Sigmoid colon (tissue), 7 donors: Measurements from ENCODE around the gene RELN. TPM values are rescaled to one million over a fixed set of nuclear protein-coding genes. Genes with fewer than 3 reads are reported as not detected.

ENCODE experiments used
- DNase-seq: peaks from one replicate; pipeline ENCODE4 v3.0.0-alpha.2; 2019
- H3K27ac ChIP-seq, 4 donors: fragments of 200-600 bp; sonication (generic); one replicate each; pipeline ENCODE4 v1.5.1; 2016 to 2019; ENCODE audit warnings: mild to moderate bottlenecking in 1 of 4
- H3K27me3 ChIP-seq, 3 donors: fragments of 200-600 bp; sonication (generic); one replicate each; pipeline ENCODE4 v1.5.1; 2019; ENCODE audit warnings: mild to moderate bottlenecking in 1 of 3
- H3K36me3 ChIP-seq, 4 donors: fragments of 200-600 bp; sonication (generic); one replicate each; pipeline ENCODE4 v1.5.1; 2016 to 2019
- H3K4me1 ChIP-seq, 4 donors: fragments of 200-600 bp; sonication (generic); one replicate each; pipeline ENCODE4 v1.5.1; 2017 to 2019
- H3K4me3 ChIP-seq, 4 donors: fragments of 200-600 bp; sonication (generic); one replicate each; pipeline ENCODE4 v1.5.1; 2017 to 2019; ENCODE audit warnings: mild to moderate bottlenecking in 2 of 4, moderate library complexity in 1 of 4
- H3K9me3 ChIP-seq, 4 donors: fragments of 200-600 bp in 3 of 4; sonication (generic) in 3 of 4; one replicate each; pipeline versions ENCODE4 v1.5.1 to v1.6.1; 2013 to 2019
- EP300 ChIP-seq, 4 donors: sonication (generic); formaldehyde crosslinking; IDR thresholded peaks; one replicate each; pipeline ENCODE4 v1.6.1; 2017; ENCODE audit warnings: antibody characterized with exemption in 4 of 4
- POLR2A ChIP-seq, 2 donors: fragments of 450-650 bp; IDR thresholded peaks; one replicate each; pipeline ENCODE4 v1.6.1; 2016; ENCODE audit warnings: antibody characterized with exemption in 2 of 2, mild to moderate bottlenecking in 2 of 2, moderate library complexity in 2 of 2
- POLR2AphosphoS5 ChIP-seq, 4 donors: sonication (generic); formaldehyde crosslinking; IDR thresholded peaks; one replicate each; pipeline ENCODE4 v1.6.1; 2017; ENCODE audit warnings: antibody characterized with exemption in 4 of 4
- WGBS, 2 donors: extraction: QIAGEN DNeasy Blood & Tissue Kit; methylation state at CpG; one replicate each; pipeline ENCODE4 v1.1.7; 2013; 5-methylcytosine and 5-hydroxymethylcytosine counted together
- intact Hi-C: fragments of 100-400 bp; cut with DNase I; formaldehyde crosslinking; loops from one replicate; pipeline ENCODE4 v1.15.1; 2023
- polyA plus RNA-seq, 3 donors: library from polyadenylated mRNA; stranded (reverse); fragments of 200-250 nt; gene quantifications; one replicate each; pipeline ENCODE4 v1.2.3, GENCODE V29; 2013
- total RNA-seq, 4 donors: library from RNA; depleted of rRNA; stranded (reverse); fragments of >200 nt; gene quantifications; one replicate each; pipeline ENCODE4 v1.1.0, GENCODE V29; 2016
- TF ChIP-seq, protein P1 (sequence below), 4 experiments: fragments of 450-650 bp in 3 of 4; fragments of 200-600 bp in 1 of 4; IDR thresholded peaks; one replicate each; pipeline ENCODE4 v1.5.1; 2016 to 2019; ENCODE audit warnings: antibody characterized with exemption in 4 of 4, mild to moderate bottlenecking in 3 of 4, moderate library complexity in 2 of 4
- donor health status: healthy with polysubstance abuse.
- donor health status: Bipolar disorder and iron deficiency.
- donor health status: healthy.

RELN gene
- total and polyA plus RNA-seq, 7 donors: under 0.01 to 9.2 (median 4.3) TPM; not detected in 1

GRCh38 chr7:104033837-104034236 is 44.4 kb upstream of the RELN start:
- no peak overlapping the region for H3K27ac ChIP-seq
- H3K36me3 ChIP-seq: no peaks in the 10 kb centered on the region
- DNase-seq: no peak
- no peaks in the 10 kb centered on the region for H3K4me1 ChIP-seq
- intact Hi-C loops: no loop called here
- TF ChIP-seq POLR2A (IDR thresholded peaks at IDR 0.05) (no peak), EP300 (IDR thresholded peaks at IDR 0.05) (no peak), POLR2AphosphoS5 (IDR thresholded peaks at IDR 0.05) (no peak)
- TF ChIP-seq, protein P1, sequence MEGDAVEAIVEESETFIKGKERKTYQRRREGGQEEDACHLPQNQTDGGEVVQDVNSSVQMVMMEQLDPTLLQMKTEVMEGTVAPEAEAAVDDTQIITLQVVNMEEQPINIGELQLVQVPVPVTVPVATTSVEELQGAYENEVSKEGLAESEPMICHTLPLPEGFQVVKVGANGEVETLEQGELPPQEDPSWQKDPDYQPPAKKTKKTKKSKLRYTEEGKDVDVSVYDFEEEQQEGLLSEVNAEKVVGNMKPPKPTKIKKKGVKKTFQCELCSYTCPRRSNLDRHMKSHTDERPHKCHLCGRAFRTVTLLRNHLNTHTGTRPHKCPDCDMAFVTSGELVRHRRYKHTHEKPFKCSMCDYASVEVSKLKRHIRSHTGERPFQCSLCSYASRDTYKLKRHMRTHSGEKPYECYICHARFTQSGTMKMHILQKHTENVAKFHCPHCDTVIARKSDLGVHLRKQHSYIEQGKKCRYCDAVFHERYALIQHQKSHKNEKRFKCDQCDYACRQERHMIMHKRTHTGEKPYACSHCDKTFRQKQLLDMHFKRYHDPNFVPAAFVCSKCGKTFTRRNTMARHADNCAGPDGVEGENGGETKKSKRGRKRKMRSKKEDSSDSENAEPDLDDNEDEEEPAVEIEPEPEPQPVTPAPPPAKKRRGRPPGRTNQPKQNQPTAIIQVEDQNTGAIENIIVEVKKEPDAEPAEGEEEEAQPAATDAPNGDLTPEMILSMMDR (IDR thresholded peaks at IDR 0.05): no peak
- WGBS, 2 donors: 76 to 86% methylated on average over 1 of the region's 1 CpG
- no peak overlapping the region for H3K4me3 ChIP-seq
- peaks cover 0 to 5% (median 0%) of the 10 kb centered on the region in 4 donors for H3K9me3 ChIP-seq
- H3K27me3 ChIP-seq: no peaks in the 10 kb centered on the region

- TF ChIP-seq POLR2A (IDR thresholded peaks at IDR 0.05) (no peak), EP300 (IDR thresholded peaks at IDR 0.05) (no peak), POLR2AphosphoS5 (IDR thresholded peaks at IDR 0.05) (no peak)
- TF ChIP-seq, protein P1 (IDR thresholded peaks at IDR 0.05): no peak
- DNase-seq: no peak
- intact Hi-C loops: no loop called here
- 59 to 61% methylated on average over 5 of the region's 5 CpGs for WGBS, 2 donors
- Histone ChIP-seq H3K9me3 (peaks cover 0 to 5% (median 0%) of the 10 kb centered on the region in 4 donors), H3K36me3 (no peaks in the 10 kb centered on the region), H3K27me3 (no peaks in the 10 kb centered on the region), H3K27ac (no peak overlapping the region), H3K4me3 (no peak overlapping the region), H3K4me1 (no peaks in the 10 kb centered on the region)
Measured at GRCh38 chr7:104032486-104032885, 43.0 kb upstream of the RELN start.

DNA sequence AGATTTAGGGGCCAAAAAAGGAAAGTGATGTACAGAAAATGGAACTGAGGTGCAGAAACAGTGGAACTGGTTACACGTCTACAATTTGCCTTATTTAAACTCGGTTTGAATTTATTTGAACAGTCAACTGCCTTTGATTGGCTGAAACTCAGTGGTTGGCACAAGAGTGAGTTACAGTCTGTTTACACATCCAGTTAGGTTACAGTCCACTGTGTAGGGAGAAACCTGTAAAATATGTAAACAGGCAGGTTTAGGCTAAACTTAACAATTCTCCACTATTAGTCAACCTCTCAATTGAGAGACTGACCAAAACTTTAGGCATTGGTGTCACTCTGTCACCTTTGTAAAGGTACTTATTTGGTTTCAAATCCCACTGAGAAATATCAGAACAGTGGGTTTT is 40.3 kb upstream of the RELN start:
- intact Hi-C loops: no loop called here
- H3K27ac ChIP-seq: no peak overlapping the region
- H3K36me3 ChIP-seq: no peaks in the 10 kb centered on the region
- no peak overlapping the region for H3K4me3 ChIP-seq
- DNase-seq: no peak
- TF ChIP-seq POLR2AphosphoS5 (IDR thresholded peaks at IDR 0.05) (no peak), EP300 (IDR thresholded peaks at IDR 0.05) (no peak)
- H3K4me1 ChIP-seq: no peaks in the 10 kb centered on the region
- peaks cover 0 to 5% (median 0%) of the 10 kb centered on the region in 4 donors for H3K9me3 ChIP-seq
- H3K27me3 ChIP-seq: no peaks in the 10 kb centered on the region
- 25 to 65% methylated on average over 2 of the region's 2 CpGs for WGBS, 2 donors

DNA sequence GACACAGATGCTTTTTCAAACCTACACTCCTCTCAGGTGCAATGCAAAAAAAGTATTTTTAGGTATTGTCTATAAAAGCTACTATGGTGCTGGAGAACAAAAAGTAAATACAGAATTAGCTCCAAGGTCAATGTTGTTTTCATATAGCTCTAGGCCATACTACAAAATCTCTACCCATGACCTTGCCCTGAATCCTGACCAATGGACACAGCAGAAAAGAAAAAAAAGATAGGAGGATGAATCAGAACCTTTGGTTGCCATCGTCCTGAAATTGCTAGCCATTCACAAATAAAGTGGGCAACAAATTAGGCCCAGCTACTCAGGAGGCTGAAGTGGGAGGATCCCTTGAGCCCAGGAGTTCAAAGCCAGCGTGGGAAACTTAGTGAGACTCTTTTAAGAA is 35.2 kb upstream of the RELN start:
- DNase-seq: no peak
- WGBS, 2 donors: 49 to 70% methylated on average over 2 of the region's 2 CpGs
- Histone ChIP-seq H3K4me1 (no peaks in the 10 kb centered on the region), H3K36me3 (no peaks in the 10 kb centered on the region), H3K9me3 (no peaks in the 10 kb centered on the region), H3K27ac (no peak overlapping the region), H3K27me3 (no peaks in the 10 kb centered on the region), H3K4me3 (no peak overlapping the region)
- TF ChIP-seq, protein P1 (IDR thresholded peaks at IDR 0.05): no peak
- no peak for TF ChIP-seq EP300 (IDR thresholded peaks at IDR 0.05)
- TF ChIP-seq POLR2AphosphoS5 (IDR thresholded peaks at IDR 0.05): no peak
- TF ChIP-seq POLR2A (IDR thresholded peaks at IDR 0.05): no peak
- intact Hi-C loops: no loop called here

GRCh38 chr7:104023100-104023499 is 33.6 kb upstream of the RELN start:
- intact Hi-C loops: no loop called here

More at GRCh38 chr7:104023100-104023499, 33.6 kb upstream of the RELN start:
- no peak overlapping the region for H3K27ac ChIP-seq
- no peaks in the 10 kb centered on the region for H3K9me3 ChIP-seq
- WGBS, 2 donors: 93 to 94% methylated on average over 3 of the region's 3 CpGs
- no peak overlapping the region for H3K4me3 ChIP-seq
- TF ChIP-seq, protein P1 (IDR thresholded peaks at IDR 0.05): no peak
- TF ChIP-seq EP300 (IDR thresholded peaks at IDR 0.05): no peak
- no peak for TF ChIP-seq POLR2A (IDR thresholded peaks at IDR 0.05)
- TF ChIP-seq POLR2AphosphoS5 (IDR thresholded peaks at IDR 0.05): no peak
- no peak for DNase-seq
- H3K4me1 ChIP-seq: no peaks in the 10 kb centered on the region
- no peaks in the 10 kb centered on the region for H3K27me3 ChIP-seq
- no peaks in the 10 kb centered on the region for H3K36me3 ChIP-seq
